ENCODE measurements around the gene STK36.

DNA sequence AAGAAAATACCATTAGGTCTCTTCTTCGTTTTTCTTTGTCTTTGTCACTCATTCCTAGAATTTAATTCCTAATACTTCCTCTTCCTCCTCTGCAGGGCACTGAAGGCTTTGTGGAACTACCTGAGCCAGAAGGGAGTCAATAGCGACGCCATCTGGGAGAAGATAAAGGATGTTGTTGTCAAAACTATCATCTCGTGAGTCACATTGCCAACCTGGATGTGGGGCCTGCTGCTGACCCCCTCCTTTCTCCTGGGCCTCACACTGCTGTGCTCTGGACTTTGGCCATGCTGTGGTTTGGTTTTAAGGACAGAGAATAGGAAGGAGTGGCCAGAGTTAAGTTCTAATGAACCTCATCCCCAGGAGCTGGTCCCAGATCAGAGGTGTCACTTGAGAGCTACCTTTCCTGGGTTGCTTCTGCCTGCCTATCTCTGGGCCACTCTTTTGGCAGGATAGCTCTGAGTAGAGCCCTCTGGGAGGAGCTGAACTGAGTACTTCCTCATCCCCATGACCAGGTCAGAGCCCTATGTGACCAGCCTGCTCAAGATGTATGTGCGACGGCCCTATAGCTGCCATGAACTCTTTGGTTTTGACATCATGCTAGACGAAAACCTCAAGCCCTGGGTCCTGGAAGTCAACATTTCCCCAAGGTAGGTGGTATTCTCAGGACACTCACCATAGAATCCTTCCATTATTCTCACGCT is 77.0 kb downstream of the STK36 start:
- TF ChIP-seq POLR2A (IDR thresholded peaks at IDR 0.05): no peak
- TF ChIP-seq, protein P1, sequence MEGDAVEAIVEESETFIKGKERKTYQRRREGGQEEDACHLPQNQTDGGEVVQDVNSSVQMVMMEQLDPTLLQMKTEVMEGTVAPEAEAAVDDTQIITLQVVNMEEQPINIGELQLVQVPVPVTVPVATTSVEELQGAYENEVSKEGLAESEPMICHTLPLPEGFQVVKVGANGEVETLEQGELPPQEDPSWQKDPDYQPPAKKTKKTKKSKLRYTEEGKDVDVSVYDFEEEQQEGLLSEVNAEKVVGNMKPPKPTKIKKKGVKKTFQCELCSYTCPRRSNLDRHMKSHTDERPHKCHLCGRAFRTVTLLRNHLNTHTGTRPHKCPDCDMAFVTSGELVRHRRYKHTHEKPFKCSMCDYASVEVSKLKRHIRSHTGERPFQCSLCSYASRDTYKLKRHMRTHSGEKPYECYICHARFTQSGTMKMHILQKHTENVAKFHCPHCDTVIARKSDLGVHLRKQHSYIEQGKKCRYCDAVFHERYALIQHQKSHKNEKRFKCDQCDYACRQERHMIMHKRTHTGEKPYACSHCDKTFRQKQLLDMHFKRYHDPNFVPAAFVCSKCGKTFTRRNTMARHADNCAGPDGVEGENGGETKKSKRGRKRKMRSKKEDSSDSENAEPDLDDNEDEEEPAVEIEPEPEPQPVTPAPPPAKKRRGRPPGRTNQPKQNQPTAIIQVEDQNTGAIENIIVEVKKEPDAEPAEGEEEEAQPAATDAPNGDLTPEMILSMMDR (IDR thresholded peaks at IDR 0.05): no peak
- TF ChIP-seq EP300 (IDR thresholded peaks at IDR 0.05): no peak
